Sigmoid colon (tissue), 7 donors: ENCODE measurements around the gene GPRIN1. TPM values are rescaled to one million over a fixed set of nuclear protein-coding genes. Genes with fewer than 3 reads are reported as not detected.

ENCODE experiments used
- DNase-seq: peaks from one replicate; pipeline ENCODE4 v3.0.0-alpha.2; 2019
- H3K27ac ChIP-seq, 4 donors: fragments of 200-600 bp; sonication (generic); one replicate each; pipeline ENCODE4 v1.5.1; 2016 to 2019; ENCODE audit warnings: mild to moderate bottlenecking in 1 of 4
- H3K27me3 ChIP-seq, 3 donors: fragments of 200-600 bp; sonication (generic); one replicate each; pipeline ENCODE4 v1.5.1; 2019; ENCODE audit warnings: mild to moderate bottlenecking in 1 of 3
- H3K36me3 ChIP-seq, 4 donors: fragments of 200-600 bp; sonication (generic); one replicate each; pipeline ENCODE4 v1.5.1; 2016 to 2019
- H3K4me1 ChIP-seq, 4 donors: fragments of 200-600 bp; sonication (generic); one replicate each; pipeline ENCODE4 v1.5.1; 2017 to 2019
- H3K4me3 ChIP-seq, 4 donors: fragments of 200-600 bp; sonication (generic); one replicate each; pipeline ENCODE4 v1.5.1; 2017 to 2019; ENCODE audit warnings: mild to moderate bottlenecking in 2 of 4, moderate library complexity in 1 of 4
- H3K9me3 ChIP-seq, 4 donors: fragments of 200-600 bp in 3 of 4; sonication (generic) in 3 of 4; one replicate each; pipeline versions ENCODE4 v1.5.1 to v1.6.1; 2013 to 2019
- EP300 ChIP-seq, 4 donors: sonication (generic); formaldehyde crosslinking; IDR thresholded peaks; one replicate each; pipeline ENCODE4 v1.6.1; 2017; ENCODE audit warnings: antibody characterized with exemption in 4 of 4
- POLR2A ChIP-seq, 2 donors: fragments of 450-650 bp; IDR thresholded peaks; one replicate each; pipeline ENCODE4 v1.6.1; 2016; ENCODE audit warnings: antibody characterized with exemption in 2 of 2, mild to moderate bottlenecking in 2 of 2, moderate library complexity in 2 of 2
- POLR2AphosphoS5 ChIP-seq, 4 donors: sonication (generic); formaldehyde crosslinking; IDR thresholded peaks; one replicate each; pipeline ENCODE4 v1.6.1; 2017; ENCODE audit warnings: antibody characterized with exemption in 4 of 4
- WGBS, 2 donors: extraction: QIAGEN DNeasy Blood & Tissue Kit; methylation state at CpG; one replicate each; pipeline ENCODE4 v1.1.7; 2013; 5-methylcytosine and 5-hydroxymethylcytosine counted together
- intact Hi-C: fragments of 100-400 bp; cut with DNase I; formaldehyde crosslinking; loops from one replicate; pipeline ENCODE4 v1.15.1; 2023
- polyA plus RNA-seq, 3 donors: library from polyadenylated mRNA; stranded (reverse); fragments of 200-250 nt; gene quantifications; one replicate each; pipeline ENCODE4 v1.2.3, GENCODE V29; 2013
- total RNA-seq, 4 donors: library from RNA; depleted of rRNA; stranded (reverse); fragments of >200 nt; gene quantifications; one replicate each; pipeline ENCODE4 v1.1.0, GENCODE V29; 2016
- TF ChIP-seq, protein P1 (sequence below), 4 experiments: fragments of 450-650 bp in 3 of 4; fragments of 200-600 bp in 1 of 4; IDR thresholded peaks; one replicate each; pipeline ENCODE4 v1.5.1; 2016 to 2019; ENCODE audit warnings: antibody characterized with exemption in 4 of 4, mild to moderate bottlenecking in 3 of 4, moderate library complexity in 2 of 4
- donor health status: healthy with polysubstance abuse.
- donor health status: Bipolar disorder and iron deficiency.
- donor health status: healthy.

The GPRIN1 gene
- total and polyA plus RNA-seq, 7 donors: 0.33 to 1.6 (median 0.69) TPM

- 66 to 68% methylated on average over 9 of the region's 9 CpGs for WGBS, 2 donors
- Histone ChIP-seq H3K36me3 (no peaks in the 10 kb centered on the region), H3K9me3 (no peaks in the 10 kb centered on the region), H3K27me3 (peaks cover 38 to 95% (median 71%) of the 10 kb centered on the region in 3 donors), H3K4me3 (no peak overlapping the region), H3K27ac (no peak overlapping the region), H3K4me1 (peaks cover 0 to 16% (median 15%) of the 10 kb centered on the region in 4 donors)
- TF ChIP-seq POLR2A (IDR thresholded peaks at IDR 0.05) (no peak), POLR2AphosphoS5 (IDR thresholded peaks at IDR 0.05) (no peak), EP300 (IDR thresholded peaks at IDR 0.05) (no peak)
- TF ChIP-seq, protein P1, sequence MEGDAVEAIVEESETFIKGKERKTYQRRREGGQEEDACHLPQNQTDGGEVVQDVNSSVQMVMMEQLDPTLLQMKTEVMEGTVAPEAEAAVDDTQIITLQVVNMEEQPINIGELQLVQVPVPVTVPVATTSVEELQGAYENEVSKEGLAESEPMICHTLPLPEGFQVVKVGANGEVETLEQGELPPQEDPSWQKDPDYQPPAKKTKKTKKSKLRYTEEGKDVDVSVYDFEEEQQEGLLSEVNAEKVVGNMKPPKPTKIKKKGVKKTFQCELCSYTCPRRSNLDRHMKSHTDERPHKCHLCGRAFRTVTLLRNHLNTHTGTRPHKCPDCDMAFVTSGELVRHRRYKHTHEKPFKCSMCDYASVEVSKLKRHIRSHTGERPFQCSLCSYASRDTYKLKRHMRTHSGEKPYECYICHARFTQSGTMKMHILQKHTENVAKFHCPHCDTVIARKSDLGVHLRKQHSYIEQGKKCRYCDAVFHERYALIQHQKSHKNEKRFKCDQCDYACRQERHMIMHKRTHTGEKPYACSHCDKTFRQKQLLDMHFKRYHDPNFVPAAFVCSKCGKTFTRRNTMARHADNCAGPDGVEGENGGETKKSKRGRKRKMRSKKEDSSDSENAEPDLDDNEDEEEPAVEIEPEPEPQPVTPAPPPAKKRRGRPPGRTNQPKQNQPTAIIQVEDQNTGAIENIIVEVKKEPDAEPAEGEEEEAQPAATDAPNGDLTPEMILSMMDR (IDR thresholded peaks at IDR 0.05): no peak
- intact Hi-C loops: no loop called here
- no peak for DNase-seq
These were observed 15.0 kb upstream of the GPRIN1 start for GRCh38 chr5:176624938-176625337.

DNA sequence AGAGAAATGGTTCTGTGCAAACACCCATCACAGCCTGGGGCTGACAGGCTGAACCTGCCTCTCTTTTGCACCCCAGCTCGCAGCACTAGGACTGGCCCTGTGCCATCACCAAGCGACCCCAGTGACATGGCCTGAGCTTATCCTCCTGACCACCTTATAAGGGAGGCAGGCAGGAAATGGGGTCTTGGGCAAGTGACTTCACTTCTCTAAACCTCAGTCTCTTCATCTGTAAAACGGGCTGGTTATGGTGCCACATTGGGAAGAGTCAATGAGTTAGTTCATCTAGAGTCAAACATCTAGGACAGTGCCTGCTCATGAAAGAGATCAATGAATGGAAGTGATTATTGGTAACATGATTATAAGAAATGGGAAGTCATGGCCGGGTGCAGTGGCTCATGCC is 14.2 kb upstream of the GPRIN1 start:
- WGBS, 2 donors: 65 to 77% methylated on average over 4 of the region's 4 CpGs
- no peak overlapping the region for H3K4me3 ChIP-seq
- H3K9me3 ChIP-seq: no peaks in the 10 kb centered on the region
- no peaks in the 10 kb centered on the region for H3K36me3 ChIP-seq
- H3K27ac ChIP-seq: no peak overlapping the region
- TF ChIP-seq POLR2A (IDR thresholded peaks at IDR 0.05) (no peak), POLR2AphosphoS5 (IDR thresholded peaks at IDR 0.05) (no peak), EP300 (IDR thresholded peaks at IDR 0.05) (no peak)
- TF ChIP-seq, protein P1 (IDR thresholded peaks at IDR 0.05): no peak
- peaks cover 0 to 16% (median 16%) of the 10 kb centered on the region in 4 donors for H3K4me1 ChIP-seq
- intact Hi-C loops: no loop called here
- DNase-seq: no peak
- H3K27me3 ChIP-seq: peaks cover 39 to 95% (median 71%) of the 10 kb centered on the region in 3 donors

GRCh38 chr5:176621661-176622079 is 11.7 kb upstream of the GPRIN1 start:
- Histone ChIP-seq H3K27me3 (peaks cover 39 to 95% (median 66%) of the 10 kb centered on the region in 3 donors), H3K4me1 (peaks cover 0 to 21% (median 20%) of the 10 kb centered on the region in 4 donors), H3K4me3 (no peak overlapping the region), H3K27ac (no peak overlapping the region), H3K36me3 (no peaks in the 10 kb centered on the region), H3K9me3 (no peaks in the 10 kb centered on the region)
- intact Hi-C loops: no loop called here
- WGBS, 2 donors: 61 to 67% methylated on average over 13 of the region's 13 CpGs
- TF ChIP-seq POLR2A (IDR thresholded peaks at IDR 0.05) (no peak), POLR2AphosphoS5 (IDR thresholded peaks at IDR 0.05) (no peak), EP300 (IDR thresholded peaks at IDR 0.05) (no peak)
- TF ChIP-seq, protein P1 (IDR thresholded peaks at IDR 0.05): no peak
- DNase-seq: no peak

DNA sequence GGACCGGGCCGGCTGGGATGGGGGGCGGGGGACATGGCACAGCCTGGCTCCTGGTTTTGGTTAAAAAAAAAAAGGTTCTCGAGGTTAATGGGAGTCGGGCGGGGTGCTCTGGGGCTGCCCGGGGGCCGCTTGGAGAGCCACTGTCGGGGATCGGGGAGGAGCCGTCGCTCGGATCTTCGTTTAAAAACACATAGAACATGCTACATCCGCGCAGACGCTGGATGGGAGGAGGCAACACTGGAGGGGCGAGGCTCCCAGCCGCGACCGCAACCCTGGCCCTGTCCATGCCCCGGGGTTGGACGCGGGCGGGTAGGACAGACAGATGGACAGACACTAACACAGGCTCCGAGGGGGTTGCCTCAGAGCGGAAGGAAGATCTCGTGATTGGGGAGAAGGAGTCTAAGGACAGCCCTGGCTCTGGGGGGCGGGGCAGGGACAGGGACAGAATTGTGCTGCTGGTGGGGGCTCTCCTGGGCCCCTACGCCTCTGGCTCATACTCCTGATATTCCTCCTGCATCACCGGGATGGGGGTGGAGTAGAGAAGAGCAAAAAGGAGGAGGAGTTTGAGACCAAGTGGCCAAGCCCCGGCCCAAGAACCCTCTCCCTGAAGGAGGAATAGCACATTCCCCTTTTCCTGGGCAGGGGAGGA is 10.5 kb upstream of the GPRIN1 start:
- H3K27me3 ChIP-seq: peaks cover 39 to 95% (median 66%) of the 10 kb centered on the region in 3 donors
- no peak for DNase-seq
- peaks cover 0 to 21% (median 20%) of the 10 kb centered on the region in 4 donors for H3K4me1 ChIP-seq
- no peak overlapping the region for H3K4me3 ChIP-seq
- intact Hi-C loops: no loop called here
- no peaks in the 10 kb centered on the region for H3K36me3 ChIP-seq
- H3K9me3 ChIP-seq: no peaks in the 10 kb centered on the region
- TF ChIP-seq EP300 (IDR thresholded peaks at IDR 0.05) (no peak), POLR2AphosphoS5 (IDR thresholded peaks at IDR 0.05) (no peak), POLR2A (IDR thresholded peaks at IDR 0.05) (no peak)
- TF ChIP-seq, protein P1 (IDR thresholded peaks at IDR 0.05): no peak
- WGBS, 2 donors: 6 to 9% methylated on average over 32 of the region's 32 CpGs
- H3K27ac ChIP-seq: no peak overlapping the region
